CD4-positive, alpha-beta T cell (primary cell): ENCODE results near the gene SYT14. TPM values are rescaled to one million over a fixed set of nuclear protein-coding genes. Genes with fewer than 3 reads are reported as not detected.
"Not testable (repeated sequence)": the region's sequence is repeated elsewhere in the genome, so short reads cannot be mapped to it uniquely, and the experiment has no call there.

Experiments used
- ATAC-seq: fragments of 200-7000 bp; cut with Tn5 transposase; one replicate; pipeline ENCODE4 v1.10.0; 2022; ENCODE audit warnings: mild to moderate bottlenecking; ENCODE audit not compliant: poor library complexity
- CTCF ChIA-PET: fragments of 350-600 bp; sonication (Branson Sonifier 250); formaldehyde crosslinking; loops from one replicate; lab custom pipeline; 2021; ENCODE audit warnings: antibody characterized with exemption, inconsistent platforms; lab: Charles Lee
- POLR2A ChIA-PET: fragments of 350-600 bp; sonication (Branson Sonifier 250); formaldehyde crosslinking; loops from one replicate; lab custom pipeline; 2021; ENCODE audit warnings: antibody characterized with exemption, inconsistent platforms; lab: Charles Lee
- DNase-seq, 14 experiments: peaks; one replicate each; pipeline ENCODE4 v3.0.0-alpha.2; 2013 to 2020; ENCODE audit warnings: mixed read lengths in 2 of 14
- H3K27ac ChIP-seq, 2 donors: one replicate each; pipeline versions ENCODE4 v1.5.1 to v1.7.0; 2013; ENCODE audit warnings: low read length in 2 of 2, low read depth in 1 of 2, mild to moderate bottlenecking in 1 of 2
- H3K27me3 ChIP-seq, 2 experiments: 1 replicate in 1 of 2; 2 replicates in 1 of 2; pipeline versions ENCODE4 v1.6.1 to v1.7.0; 2013; ENCODE audit warnings: low read length in 2 of 2, control low read depth in 1 of 2, mild to moderate bottlenecking in 1 of 2, moderate library complexity in 1 of 2; ENCODE audit not compliant: insufficient read depth in 2 of 2, control insufficient read depth in 1 of 2
- H3K36me3 ChIP-seq: one replicate; pipeline ENCODE4 v1.6.1; 2013; ENCODE audit warnings: low read length, control low read depth; ENCODE audit not compliant: insufficient read depth
- H3K4me1 ChIP-seq: one replicate; pipeline ENCODE4 v1.6.1; 2013; ENCODE audit warnings: low read length, control low read depth; ENCODE audit not compliant: insufficient read depth
- H3K4me3 ChIP-seq: one replicate; pipeline ENCODE4 v1.5.1; 2013; ENCODE audit warnings: mild to moderate bottlenecking, low read length, moderate library complexity
- H3K9me3 ChIP-seq, 2 experiments: 1 replicate in 1 of 2; 2 replicates in 1 of 2; pipeline versions ENCODE4 v1.6.1 to v1.7.0; 2013; ENCODE audit warnings: low read length in 2 of 2, mild to moderate bottlenecking in 2 of 2, control low read depth in 1 of 2, moderate library complexity in 1 of 2; ENCODE audit not compliant: control insufficient read depth in 1 of 2, insufficient read depth in 1 of 2
- H3K27ac Mint-ChIP-seq: one replicate; pipeline ENCODE4 v1.8.0; 2020; ENCODE audit warnings: mixed read lengths
- H3K27me3 Mint-ChIP-seq: one replicate; pipeline ENCODE4 v1.8.0; 2021; ENCODE audit warnings: mixed read lengths
- H3K36me3 Mint-ChIP-seq: one replicate; pipeline ENCODE4 v1.8.0; 2021; ENCODE audit warnings: low read depth, mixed read lengths
- H3K4me1 Mint-ChIP-seq: one replicate; pipeline ENCODE4 v1.8.0; 2021; ENCODE audit warnings: low read depth, mixed read lengths
- H3K4me3 Mint-ChIP-seq: one replicate; pipeline ENCODE4 v1.8.0; 2020; ENCODE audit warnings: mild to moderate bottlenecking, mixed read lengths
- H3K9me3 Mint-ChIP-seq: one replicate; pipeline ENCODE4 v1.8.0; 2020; ENCODE audit warnings: mixed read lengths
- intact Hi-C, 2 experiments: fragments of 100-400 bp; cut with DNase I in 1 of 2; cut with micrococcal nuclease in 1 of 2; formaldehyde crosslinking; loops; one replicate each; pipeline versions ENCODE4 v1.15.1 to v1.9.0; 2023 to 2025; cut with DNase I, micrococcal nuclease
- polyA plus RNA-seq, 2 donors: library from polyadenylated mRNA; unstranded; fragments of 120-200 nt; gene quantifications; one replicate each; pipeline ENCODE4 v1.2.1, GENCODE V29; 2013
- total RNA-seq, 174 experiments: library from RNA in 2 of 174; stranded (reverse) in 2 of 174; gene quantifications; one replicate each; pipeline ENCODE4 v1.2.3 and lab custom pipeline; 2021 to 2026
- TF ChIP-seq, protein P1 (sequence below): fragments of 200-600 bp; IDR thresholded peaks from one replicate; pipeline ENCODE4 v1.8.0; 2022; ENCODE audit warnings: antibody characterized with exemption, mild to moderate bottlenecking

Gene SYT14
- not detected for total RNA-seq
- polyA plus RNA-seq (2013, experiment 1 of 2), result 0.03 TPM
- 0.07 TPM for polyA plus RNA-seq (2013, experiment 2 of 2)
- 0 to 0.26 (median 0) reads per million in 172 experiments for total RNA-seq (lab: John Stamatoyannopoulos, UW)

DNA sequence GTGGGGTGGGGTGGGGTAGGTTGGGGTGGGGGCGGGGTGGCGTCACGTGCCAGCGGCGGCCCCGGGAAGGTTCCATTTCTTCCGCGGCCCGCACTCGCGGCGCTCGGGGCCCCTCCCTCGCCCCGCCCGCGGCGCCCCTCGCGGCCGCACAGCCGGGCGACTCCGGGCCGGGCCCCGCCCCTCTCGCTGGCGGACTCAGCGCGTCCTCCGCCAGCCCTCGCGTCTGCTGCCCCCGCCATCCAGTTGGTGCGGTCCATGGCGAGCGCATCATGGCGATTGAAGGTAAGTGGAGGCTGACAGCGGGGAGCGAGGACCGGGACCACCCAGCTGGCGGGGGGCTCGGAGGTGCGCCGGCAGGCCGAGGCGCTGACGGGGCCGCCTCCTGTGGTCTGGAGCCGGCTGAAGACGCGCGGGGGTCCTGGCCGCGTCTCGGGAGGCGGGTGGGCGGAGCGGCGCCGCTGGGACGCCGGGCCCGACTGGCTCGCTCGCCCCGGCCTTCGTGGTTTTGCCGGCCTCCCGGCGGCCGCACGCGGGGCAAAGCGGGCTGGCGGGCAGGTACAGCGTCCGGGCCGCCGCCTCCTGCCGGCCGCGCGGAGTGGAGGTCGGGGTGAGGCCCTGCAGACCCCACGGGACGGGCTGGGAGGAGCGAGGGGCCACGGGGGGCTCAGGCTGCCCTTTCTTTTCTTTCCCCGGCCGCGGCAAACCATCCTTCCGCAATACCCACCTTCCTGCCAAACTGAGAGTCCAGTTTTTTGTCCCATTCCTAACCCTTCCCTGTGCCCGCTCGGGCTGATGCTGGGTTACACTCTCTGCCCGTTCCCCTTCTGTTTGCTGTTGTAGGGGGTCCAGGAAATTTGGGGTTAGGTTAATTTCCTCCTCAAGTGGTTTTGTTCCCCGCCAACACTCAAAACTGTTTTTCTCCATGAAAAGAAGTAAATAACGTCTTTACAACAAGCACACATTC is at the start of gene SYT14:
TSS of gene SYT14 (plus strand) at position 222 of the 964 bp plus-strand sequence. CDS start at position 270, 48 bp downstream.
- Histone ChIP-seq H3K27ac (no peak within 1 kb of the TSS), H3K9me3 (peaks cover 0 to 3% of the 10 kb centered on the region in 2 experiments), H3K4me1 (peaks cover 4% of the 10 kb centered on the region), H3K4me3 (no peak within 1 kb of the TSS), H3K36me3 (no peaks in the 10 kb centered on the region), H3K27me3 (peaks cover 9 to 40% of the 10 kb centered on the region in 2 experiments)
- H3K9me3 Mint-ChIP-seq, result peaks cover 2% of the 10 kb centered on the region
- ChIA-PET CTCF (interaction anchor here (0.6 kb wide), 1 partner anchor 569 kb away, joined by 4 read pairs; no protein-coding TSS in a partner anchor), POLR2A (no interaction called here)
- TF ChIP-seq, protein P1, sequence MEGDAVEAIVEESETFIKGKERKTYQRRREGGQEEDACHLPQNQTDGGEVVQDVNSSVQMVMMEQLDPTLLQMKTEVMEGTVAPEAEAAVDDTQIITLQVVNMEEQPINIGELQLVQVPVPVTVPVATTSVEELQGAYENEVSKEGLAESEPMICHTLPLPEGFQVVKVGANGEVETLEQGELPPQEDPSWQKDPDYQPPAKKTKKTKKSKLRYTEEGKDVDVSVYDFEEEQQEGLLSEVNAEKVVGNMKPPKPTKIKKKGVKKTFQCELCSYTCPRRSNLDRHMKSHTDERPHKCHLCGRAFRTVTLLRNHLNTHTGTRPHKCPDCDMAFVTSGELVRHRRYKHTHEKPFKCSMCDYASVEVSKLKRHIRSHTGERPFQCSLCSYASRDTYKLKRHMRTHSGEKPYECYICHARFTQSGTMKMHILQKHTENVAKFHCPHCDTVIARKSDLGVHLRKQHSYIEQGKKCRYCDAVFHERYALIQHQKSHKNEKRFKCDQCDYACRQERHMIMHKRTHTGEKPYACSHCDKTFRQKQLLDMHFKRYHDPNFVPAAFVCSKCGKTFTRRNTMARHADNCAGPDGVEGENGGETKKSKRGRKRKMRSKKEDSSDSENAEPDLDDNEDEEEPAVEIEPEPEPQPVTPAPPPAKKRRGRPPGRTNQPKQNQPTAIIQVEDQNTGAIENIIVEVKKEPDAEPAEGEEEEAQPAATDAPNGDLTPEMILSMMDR, result no peak
- intact Hi-C loops, result no loop called here
- peaks cover 78% of the 10 kb centered on the region for H3K27me3 Mint-ChIP-seq
- peak in 2 of 14 experiments; percentile 1 to 7 for DNase-seq
- peaks cover 12% of the 10 kb centered on the region for H3K4me1 Mint-ChIP-seq
- no peak for ATAC-seq
- H3K36me3 Mint-ChIP-seq, result no peaks in the 10 kb centered on the region
- H3K4me3 Mint-ChIP-seq, result peak within 1 kb of the TSS; percentile 52
- H3K27ac Mint-ChIP-seq, result no peak within 1 kb of the TSS

DNA sequence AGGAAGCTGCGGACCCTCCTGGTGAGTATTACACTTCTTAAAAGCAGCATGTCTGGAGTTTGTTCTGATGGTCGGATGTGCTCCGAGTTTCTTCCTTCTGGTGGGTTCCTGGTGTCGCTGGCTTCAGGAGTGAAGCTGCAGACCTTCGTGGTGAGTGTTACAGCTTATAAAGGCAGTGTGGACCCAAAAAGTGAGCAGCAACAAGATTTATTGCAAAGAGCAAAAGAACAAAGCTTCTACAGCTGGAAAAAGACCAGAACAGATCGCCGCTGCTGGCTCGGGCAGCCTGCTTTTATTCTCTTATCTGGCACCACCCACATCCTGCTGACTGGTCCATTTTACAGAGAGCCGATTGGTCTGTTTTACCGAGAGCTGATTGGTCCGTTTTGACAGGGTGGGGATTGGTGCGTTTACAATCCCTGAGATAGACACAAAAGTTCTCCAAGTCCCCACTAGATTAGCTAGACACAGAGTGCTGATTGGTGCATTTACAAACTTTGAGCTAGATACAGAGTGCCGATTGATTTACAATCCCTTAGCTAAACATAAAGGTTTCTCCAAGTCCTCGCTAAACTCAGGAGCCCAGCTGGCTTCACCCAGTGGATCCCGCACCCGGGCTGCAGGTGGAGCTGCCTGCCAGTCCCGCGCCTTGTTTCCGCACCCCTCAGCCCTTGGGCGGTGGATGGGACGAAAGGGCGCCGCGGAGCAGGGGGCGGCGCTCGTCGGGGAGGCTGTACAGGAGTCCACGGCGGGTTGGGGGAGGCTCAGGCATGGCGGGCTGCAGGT is 49.5 kb upstream of the SYT14 start:
- DNase-seq, H3K36me3 ChIP-seq, intact Hi-C loops, ATAC-seq, H3K4me3 ChIP-seq, H3K4me1 ChIP-seq, POLR2A ChIA-PET, H3K4me1 Mint-ChIP-seq, H3K27ac Mint-ChIP-seq, H3K36me3 Mint-ChIP-seq, H3K9me3 ChIP-seq, CTCF ChIA-PET, H3K27me3 ChIP-seq, H3K9me3 Mint-ChIP-seq, H3K27ac ChIP-seq, H3K4me3 Mint-ChIP-seq: not testable (repeated sequence)
- peaks cover 41% of the 10 kb centered on the region for H3K27me3 Mint-ChIP-seq

DNA sequence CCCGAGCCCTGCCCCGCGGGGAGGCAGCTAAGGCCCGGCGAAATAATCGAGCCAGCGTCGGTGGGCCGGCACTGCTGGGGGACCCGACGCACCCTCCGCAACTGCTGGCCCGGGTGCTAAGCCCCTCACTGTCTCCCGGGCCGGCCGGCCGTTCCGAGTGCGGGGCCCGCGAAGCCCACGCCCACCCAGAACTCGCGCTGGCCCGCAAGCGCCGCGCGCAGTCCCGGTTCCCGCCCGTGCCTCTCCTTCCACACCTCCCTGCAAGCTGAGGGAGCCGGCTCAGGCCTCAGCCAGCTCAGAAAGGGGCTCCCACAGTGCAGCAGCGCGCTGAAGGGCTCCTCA is 49.0 kb upstream of the SYT14 start:
- POLR2A ChIA-PET, result no interaction called here
- Histone ChIP-seq H3K9me3 (peaks cover 0 to 3% of the 10 kb centered on the region in 2 experiments), H3K4me1 (no peaks in the 10 kb centered on the region), H3K36me3 (no peaks in the 10 kb centered on the region), H3K27me3 (peaks cover 0 to 2% of the 10 kb centered on the region in 2 experiments), H3K27ac (no peak overlapping the region), H3K4me3 (no peak overlapping the region)
- H3K27ac Mint-ChIP-seq, result no peak overlapping the region
- CTCF ChIA-PET, result no interaction called here
- no peaks in the 10 kb centered on the region for H3K4me1 Mint-ChIP-seq
- no peaks in the 10 kb centered on the region for H3K9me3 Mint-ChIP-seq
- H3K4me3 Mint-ChIP-seq, result no peak overlapping the region
- H3K27me3 Mint-ChIP-seq, result peaks cover 35% of the 10 kb centered on the region
- H3K36me3 Mint-ChIP-seq, result no peaks in the 10 kb centered on the region
- intact Hi-C loops, result no loop called here
- DNase-seq (no peak), ATAC-seq (no peak)
- TF ChIP-seq, protein P1, result no peak
